HG03039 (cell line): Measurements from ENCODE around the gene CNTD1.
"Not testable (repeated sequence)": the region's sequence is repeated elsewhere in the genome, so short reads cannot be mapped to it uniquely, and the experiment has no call there.

Experiments
- ATAC-seq: cut with Tn5 transposase; IDR thresholded peaks from one replicate; pipeline ENCODE4 v1.9.1; 2021; ENCODE audit warnings: mild to moderate bottlenecking, moderate library complexity; ENCODE audit not compliant: unreplicated experiment

The CNTD1 gene

DNA sequence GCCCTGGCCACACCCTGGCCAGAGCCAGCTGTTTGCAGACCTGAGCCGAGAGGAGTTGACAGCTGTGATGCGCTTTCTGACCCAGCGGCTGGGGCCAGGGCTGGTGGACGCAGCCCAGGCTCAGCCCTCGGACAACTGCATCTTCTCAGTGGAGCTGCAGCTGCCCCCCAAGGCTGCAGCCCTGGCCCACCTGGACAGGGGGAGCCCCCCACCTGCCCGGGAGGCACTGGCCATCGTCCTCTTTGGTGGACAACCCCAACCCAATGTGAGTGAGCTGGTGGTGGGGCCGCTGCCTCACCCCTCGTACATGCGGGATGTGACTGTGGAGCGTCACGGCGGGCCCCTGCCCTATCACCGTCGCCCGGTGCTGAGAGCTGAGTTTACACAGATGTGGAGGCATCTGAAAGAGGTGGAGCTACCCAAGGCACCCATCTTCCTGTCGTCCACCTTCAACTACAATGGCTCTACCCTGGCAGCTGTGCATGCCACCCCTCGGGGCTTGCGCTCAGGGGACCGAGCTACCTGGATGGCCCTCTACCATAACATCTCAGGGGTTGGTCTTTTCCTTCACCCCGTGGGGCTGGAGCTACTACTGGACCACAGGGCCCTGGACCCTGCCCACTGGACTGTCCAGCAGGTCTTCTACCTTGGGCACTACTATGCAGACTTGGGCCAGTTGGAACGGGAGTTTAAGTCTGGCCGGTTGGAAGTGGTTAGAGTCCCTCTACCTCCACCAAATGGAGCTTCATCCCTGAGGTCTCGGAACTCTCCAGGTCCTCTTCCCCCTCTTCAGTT is 46.3 kb downstream of the CNTD1 start:
- ATAC-seq, result no peak

DNA sequence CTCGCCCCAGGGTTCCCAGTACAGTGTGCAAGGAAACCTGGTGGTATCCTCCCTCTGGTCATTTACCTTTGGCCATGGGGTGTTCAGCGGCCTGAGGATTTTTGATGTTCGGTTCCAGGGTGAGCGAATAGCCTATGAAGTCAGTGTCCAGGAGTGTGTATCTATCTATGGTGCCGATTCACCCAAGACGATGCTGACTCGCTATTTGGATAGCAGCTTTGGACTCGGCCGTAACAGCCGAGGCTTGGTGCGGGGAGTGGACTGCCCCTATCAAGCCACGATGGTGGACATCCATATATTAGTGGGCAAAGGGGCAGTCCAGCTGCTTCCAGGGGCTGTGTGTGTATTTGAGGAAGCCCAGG is 46.9 kb downstream of the CNTD1 start:
- ATAC-seq, result no peak

DNA sequence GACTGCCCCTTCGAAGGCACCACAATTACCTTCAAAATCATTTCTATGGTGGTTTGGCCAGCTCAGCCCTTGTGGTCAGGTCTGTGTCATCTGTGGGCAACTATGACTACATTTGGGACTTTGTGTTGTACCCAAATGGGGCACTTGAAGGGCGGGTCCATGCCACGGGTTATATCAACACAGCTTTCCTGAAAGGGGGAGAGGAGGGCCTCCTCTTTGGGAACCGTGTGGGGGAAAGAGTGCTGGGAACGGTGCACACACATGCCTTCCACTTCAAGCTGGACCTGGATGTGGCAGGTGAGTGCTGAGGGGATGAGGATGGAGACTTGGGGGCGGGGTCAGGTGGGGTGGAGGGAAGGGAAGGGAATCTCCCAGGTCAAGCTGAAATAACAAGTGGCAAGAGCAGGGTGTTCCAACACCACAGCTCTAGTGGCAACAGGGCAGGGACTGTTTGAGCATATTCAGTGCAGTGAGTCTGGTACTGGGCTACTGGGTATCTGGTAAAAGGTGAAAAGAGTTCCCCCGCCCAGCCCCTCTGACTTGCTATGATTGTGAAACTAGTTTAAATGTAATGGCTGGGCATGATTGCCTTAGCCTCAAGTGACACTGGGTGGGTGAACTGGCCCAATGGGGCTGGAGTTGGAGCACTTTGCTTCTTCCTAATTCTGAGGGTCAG is 47.4 kb downstream of the CNTD1 start:
- no peak for ATAC-seq

DNA sequence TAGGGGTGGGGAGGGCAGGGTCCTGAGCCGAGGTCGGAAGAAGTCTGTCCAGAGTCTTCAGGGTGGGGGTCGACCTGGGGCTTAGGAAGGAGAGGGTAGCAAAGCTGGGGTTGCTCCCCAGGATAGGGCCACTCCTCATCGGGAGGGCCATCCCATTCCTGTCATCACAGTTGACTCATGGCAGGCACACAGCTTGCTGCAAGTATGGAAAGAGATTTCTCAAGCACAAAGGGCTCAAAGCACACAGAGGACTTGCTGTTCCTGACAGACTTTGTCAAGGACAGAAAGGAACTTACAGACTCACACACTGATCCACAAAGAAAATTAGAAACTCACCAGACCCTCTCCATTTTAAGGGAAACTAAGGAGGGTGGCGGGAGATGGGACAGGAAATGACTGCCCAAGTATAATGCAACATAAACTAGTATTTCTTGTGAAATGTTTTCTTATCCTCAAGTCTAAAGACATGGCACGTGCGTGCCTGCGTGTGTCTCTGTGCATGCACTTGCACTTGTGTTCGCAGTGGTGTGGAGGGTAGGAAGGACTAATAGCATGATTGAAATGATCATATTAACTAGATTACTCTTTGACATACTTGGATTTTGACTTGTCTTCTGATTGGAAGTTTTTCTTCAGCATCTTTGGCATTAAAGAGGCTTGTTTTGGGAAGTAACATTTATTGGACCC is 48.1 kb downstream of the CNTD1 start:
- ATAC-seq, result no peak

DNA sequence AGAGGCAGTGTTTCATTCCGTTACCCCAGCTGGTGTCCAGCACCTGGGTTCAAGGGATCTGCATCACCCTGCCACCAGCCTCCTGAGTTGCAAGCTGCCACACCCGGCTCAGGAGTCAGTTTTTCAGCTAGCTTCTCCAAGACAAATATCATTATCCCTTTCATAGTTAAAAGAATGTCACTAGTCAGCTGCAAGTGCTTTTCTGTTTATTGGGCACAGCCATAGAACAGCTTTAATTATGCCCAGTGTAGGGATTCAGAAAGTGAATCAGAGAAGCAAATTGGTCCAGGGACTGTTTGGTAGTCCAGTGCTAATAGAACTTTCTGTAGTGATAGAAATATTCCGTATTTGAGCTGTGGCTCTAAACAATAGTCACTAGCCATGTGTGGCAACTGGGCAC is 49.4 kb downstream of the CNTD1 start:
- no peak for ATAC-seq

DNA sequence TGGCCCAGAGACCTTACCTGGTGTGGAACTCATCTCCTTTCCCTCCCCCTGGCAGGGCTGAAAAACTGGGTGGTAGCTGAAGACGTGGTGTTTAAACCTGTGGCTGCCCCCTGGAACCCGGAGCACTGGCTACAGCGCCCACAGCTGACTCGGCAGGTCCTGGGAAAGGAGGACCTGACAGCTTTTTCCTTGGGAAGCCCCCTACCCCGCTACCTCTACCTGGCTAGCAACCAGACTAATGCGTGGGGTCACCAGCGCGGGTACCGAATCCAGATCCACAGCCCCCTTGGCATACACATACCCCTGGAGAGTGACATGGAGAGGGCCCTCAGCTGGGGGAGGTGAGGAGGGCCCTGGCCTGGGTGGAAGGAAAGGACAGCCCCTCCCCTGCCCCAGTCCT is 50.4 kb downstream of the CNTD1 start:
- no peak for ATAC-seq

DNA sequence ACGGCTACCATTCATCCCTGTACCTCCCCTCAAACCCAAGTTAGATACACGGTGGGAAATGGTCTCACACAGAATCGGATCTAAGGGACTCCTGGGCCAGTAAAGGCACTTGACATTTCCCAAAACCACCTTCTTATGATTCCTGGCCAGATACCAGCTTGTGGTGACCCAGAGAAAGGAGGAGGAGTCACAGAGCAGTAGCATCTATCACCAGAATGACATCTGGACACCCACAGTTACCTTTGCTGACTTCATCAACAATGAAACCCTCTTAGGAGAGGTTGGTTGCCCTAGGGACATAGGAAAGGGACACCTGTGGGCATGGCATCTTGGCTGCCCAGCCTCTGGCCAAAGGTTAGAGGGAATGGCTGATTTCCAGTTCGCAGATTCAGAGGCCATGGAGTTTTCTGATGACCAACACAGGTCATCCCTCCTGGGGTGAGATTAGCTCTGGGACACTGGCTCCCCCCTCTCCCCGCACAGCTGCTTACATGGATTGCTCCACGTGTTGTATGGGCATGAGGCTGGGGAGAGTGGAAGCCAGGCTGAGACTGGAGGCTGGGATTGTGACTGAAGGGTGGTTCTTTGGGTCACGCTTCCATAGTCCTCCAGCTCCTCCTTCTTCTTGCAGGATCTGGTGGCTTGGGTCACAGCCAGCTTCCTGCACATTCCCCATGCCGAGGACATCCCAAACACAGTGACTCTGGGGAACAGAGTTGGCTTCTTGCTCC is 51.0 kb downstream of the CNTD1 start:
- ATAC-seq, result no peak

DNA sequence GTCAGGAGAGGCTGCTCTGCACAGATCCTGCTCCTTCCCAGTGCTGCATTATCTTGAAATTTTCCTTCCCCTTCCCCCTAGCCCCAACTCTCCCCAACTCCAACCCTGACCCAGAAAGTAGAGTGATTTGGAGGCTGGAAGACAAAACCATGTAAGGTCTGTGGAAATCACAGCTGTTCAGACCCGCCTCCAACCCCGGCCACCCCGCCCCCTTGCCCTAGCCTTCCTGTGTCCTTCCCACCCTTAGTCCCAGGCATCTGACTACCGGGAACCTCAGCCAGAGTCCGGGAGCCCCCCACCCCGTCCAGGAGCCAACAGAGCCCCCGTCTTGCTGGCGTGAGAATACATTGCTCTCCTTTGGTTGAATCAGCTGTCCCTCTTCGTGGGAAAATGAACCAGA is 52.3 kb downstream of the CNTD1 start, which contains the start of gene AOC3:
AOC3 (plus strand) TSS at position 246 of the 400 bp plus-strand sequence; CDS start at position 391, 145 bp downstream.
- no peak for ATAC-seq

DNA sequence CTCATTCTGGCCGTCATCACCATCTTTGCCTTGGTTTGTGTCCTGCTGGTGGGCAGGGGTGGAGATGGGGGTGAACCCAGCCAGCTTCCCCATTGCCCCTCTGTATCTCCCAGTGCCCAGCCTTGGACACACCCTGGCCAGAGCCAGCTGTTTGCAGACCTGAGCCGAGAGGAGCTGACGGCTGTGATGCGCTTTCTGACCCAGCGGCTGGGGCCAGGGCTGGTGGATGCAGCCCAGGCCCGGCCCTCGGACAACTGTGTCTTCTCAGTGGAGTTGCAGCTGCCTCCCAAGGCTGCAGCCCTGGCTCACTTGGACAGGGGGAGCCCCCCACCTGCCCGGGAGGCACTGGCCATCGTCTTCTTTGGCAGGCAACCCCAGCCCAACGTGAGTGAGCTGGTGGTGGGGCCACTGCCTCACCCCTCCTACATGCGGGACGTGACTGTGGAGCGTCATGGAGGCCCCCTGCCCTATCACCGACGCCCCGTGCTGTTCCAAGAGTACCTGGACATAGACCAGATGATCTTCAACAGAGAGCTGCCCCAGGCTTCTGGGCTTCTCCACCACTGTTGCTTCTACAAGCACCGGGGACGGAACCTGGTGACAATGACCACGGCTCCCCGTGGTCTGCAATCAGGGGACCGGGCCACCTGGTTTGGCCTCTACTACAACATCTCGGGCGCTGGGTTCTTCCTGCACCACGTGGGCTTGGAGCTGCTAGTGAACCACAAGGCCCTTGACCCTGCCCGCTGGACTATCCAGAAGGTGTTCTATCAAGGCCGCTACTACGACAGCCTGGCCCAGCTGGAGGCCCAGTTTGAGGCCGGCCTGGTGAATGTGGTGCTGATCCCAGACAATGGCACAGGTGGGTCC is 52.9 kb downstream of the CNTD1 start:
- ATAC-seq, result not testable (repeated sequence)

DNA sequence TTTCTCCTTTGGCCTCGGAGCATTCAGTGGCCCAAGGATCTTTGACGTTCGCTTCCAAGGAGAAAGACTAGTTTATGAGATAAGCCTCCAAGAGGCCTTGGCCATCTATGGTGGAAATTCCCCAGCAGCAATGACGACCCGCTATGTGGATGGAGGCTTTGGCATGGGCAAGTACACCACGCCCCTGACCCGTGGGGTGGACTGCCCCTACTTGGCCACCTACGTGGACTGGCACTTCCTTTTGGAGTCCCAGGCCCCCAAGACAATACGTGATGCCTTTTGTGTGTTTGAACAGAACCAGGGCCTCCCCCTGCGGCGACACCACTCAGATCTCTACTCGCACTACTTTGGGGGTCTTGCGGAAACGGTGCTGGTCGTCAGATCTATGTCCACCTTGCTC is 53.7 kb downstream of the CNTD1 start:
- no peak for ATAC-seq

DNA sequence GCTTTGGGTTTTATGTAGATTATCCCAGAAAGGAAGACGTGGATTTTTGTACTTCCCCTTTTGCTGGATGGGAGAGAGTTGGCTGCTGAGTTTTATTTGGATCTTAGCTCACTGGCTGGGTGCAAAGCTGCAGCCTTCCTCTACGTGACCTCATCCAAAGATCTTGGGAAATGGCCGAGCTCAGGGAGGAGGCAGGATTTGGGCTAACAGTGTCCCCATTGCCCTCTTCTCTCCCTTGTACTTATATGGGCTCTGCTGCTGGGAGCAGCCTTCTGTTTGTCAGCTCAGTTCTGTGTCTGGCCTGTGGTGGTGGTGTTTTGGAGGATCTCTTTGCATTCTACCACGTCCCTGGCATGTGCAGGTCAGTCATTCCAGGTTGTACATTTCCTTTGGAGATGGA is 54.3 kb downstream of the CNTD1 start:
- ATAC-seq, result no peak

DNA sequence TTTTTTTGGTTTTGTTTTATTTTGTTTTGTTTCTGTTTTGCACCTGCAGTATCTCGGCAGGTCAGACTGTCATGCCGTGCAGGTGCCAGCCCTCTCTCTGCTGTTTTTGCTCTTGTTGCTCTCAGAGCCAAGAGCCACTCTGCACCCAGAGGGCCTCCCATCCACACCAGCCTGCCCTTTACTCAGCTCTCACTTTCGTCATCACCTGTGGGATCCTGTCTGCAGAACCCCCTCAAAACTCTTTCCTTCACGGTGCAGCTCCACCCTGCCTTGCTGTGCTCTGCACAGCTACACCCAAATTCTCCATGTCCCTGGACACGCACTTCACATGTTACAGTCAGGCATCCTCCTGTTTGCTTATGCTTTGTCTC is 54.9 kb downstream of the CNTD1 start:
- ATAC-seq, result no peak

DNA sequence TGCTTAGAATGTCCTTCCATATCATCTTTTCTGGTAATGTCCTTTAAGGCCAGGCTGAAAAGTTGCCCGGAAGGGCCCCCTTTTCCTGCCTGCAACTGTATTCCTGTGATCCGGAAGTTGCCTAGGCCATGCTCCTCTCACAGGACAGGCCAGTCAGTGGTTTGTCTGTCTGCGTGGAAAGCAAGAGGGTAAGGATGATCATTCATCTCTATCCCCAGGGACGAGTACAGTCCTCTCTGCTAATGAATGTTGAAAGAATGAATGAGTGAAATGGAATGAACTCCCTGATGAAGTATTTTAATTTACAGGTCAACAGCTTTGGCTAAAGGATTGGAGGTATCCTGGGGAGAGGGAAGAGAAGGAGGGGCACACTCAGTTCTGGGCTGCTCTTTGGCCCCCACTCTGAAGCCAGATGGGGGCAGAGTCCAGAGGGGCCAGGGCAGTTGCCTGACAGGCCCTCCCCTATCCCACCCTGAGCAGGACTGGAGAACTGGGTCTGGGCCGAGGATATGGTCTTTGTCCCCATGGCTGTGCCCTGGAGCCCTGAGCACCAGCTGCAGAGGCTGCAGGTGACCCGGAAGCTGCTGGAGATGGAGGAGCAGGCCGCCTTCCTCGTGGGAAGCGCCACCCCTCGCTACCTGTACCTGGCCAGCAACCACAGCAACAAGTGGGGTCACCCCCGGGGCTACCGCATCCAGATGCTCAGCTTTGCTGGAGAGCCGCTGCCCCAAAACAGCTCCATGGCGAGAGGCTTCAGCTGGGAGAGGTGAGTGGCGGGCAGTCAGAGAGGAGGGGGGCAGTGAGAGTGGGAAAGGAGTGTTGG is 55.5 kb downstream of the CNTD1 start:
- ATAC-seq, result no peak

DNA sequence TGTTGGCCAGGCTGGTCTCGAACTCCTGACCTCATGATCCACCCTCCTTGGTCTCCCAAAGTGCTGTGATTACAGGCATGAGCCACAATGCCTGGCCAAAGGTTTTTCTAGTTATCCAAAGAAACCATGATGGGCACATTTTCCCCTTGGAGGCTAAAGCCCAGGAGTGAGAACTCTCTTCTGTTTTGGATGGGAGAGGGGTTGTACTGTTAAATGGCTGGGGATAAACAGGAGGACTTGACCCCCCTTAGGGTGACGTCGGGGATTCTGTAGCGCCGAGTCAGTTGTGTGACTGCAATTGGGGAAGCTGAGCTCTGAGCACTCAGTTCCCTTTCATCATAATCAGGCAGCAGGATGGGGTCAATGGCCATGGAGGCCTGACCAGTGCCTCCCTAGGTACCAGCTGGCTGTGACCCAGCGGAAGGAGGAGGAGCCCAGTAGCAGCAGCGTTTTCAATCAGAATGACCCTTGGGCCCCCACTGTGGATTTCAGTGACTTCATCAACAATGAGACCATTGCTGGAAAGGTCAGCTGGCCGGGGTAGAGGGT is 56.5 kb downstream of the CNTD1 start:
- no peak for ATAC-seq

DNA sequence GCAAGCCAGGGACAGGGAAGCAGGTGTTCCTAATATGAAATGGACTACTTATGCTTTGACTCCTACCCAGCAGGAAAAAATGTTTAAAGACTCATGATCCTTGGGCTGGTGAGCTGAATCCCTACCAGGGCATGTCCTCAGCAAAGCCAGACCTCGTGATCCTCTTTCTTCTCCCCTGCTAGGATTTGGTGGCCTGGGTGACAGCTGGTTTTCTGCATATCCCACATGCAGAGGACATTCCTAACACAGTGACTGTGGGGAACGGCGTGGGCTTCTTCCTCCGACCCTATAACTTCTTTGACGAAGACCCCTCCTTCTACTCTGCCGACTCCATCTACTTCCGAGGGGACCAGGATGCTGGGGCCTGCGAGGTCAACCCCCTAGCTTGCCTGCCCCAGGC is 57.4 kb downstream of the CNTD1 start:
- not testable (repeated sequence) for ATAC-seq

DNA sequence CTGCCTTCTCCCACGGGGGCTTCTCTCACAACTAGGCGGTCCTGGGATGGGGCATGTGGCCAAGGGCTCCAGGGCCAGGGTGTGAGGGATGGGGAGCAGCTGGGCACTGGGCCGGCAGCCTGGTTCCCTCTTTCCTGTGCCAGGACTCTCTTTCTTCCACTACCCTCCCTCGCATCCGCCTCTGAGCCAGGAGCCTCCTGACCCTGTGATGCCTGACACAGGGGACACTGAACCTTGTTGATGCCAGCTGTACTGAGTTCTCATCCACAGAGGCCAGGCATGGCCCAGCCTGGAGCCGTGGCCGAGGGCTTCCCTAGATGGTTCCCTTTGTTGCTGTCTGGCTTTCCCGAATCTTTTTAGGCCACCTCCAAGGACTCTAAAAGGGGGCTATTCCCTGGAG is 57.9 kb downstream of the CNTD1 start:
- not testable (repeated sequence) for ATAC-seq

DNA sequence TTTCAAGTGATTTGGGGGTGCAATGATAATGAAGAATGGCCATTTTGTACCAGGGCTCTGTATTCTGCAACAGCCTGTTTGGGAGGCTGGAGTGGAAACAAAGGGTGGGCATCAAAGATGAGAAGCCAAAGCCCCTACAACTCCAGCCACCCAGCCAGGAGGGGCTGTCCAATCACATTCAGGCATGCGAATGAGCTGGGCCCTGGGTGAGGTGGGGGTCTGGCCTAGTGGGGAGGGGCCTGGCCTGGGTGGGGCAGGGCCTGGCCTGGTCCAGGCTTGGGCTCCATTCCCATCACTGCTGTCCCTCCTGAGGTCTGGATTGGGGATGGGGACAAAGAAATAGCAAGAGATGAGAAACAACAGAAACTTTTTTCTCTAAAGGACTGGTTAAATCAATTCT is 58.7 kb downstream of the CNTD1 start:
- no peak for ATAC-seq
